ENCODE data around the gene WASHC4. TPM values are rescaled to one million over a fixed set of nuclear protein-coding genes. Genes with fewer than 3 reads are reported as not detected.
A peak's percentile ranks its signal among the peaks of the same experiment; 100 is the strongest.
"Not testable (repeated sequence)": the region's sequence is repeated elsewhere in the genome, so short reads cannot be mapped to it uniquely, and the experiment has no call there.

The WASHC4 gene
- total and polyA plus RNA-seq, 10 donors, result 25.2 to 172 (median 92.7) TPM

DNA sequence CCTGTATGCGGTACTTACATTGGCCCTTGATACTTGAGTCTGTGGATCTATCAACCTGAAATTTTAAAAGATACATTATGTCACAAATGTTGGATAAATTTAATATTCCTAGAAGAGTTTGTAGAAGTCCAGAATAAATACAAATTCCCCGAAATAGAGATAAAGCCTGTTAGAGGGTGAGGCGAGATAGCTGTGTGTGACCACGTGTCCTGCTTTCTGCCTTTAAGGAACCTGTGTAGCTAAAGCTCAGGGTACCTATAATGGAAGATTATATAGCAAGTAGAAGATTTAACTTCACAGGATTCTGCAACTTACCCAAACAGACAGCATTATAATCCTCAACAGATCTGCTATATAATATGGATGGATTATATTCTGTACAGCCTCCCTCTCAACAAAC lies 69.7 kb downstream of the WASHC4 start:
- 93 to 98% (median 95%) methylated on average over 4 of the region's 4 CpGs for WGBS, 5 donors
- intact Hi-C loops (cut with DNase I; ENCODE audit: low total_unique reads), result no loop called here
- peaks cover 0 to 84% (median 36%) of the 10 kb centered on the region in 6 donors for H3K36me3 ChIP-seq

GRCh38 chr12:105179114-105179513 lies 71.6 kb downstream of the WASHC4 start:
- 94 to 100% (median 100%) methylated on average over 1 of the region's 1 CpG for WGBS, 5 donors
- DNase-seq; H3K4me1 ChIP-seq; H3K4me3 ChIP-seq; intact Hi-C loops (cut with DNase I; ENCODE audit: low total_unique reads); H3K27me3 ChIP-seq (replicated peaks in 1 of 7); H3K27ac ChIP-seq: not testable (repeated sequence)
- Histone ChIP-seq H3K36me3 (peaks cover 0 to 82% (median 32%) of the 10 kb centered on the region in 6 donors), H3K9me3 (peaks cover 0 to 18% (median 8%) of the 10 kb centered on the region in 8 donors)

More for the DNA sequence above, 69.7 kb downstream of the WASHC4 start:
- no peak for DNase-seq
- H3K27me3 ChIP-seq (replicated peaks in 1 of 7), result no peaks in the 10 kb centered on the region
- no peak overlapping the region for H3K4me3 ChIP-seq
- H3K9me3 ChIP-seq, result peaks cover 0 to 18% (median 8%) of the 10 kb centered on the region in 8 donors
- no peak for TF ChIP-seq CTCF (IDR thresholded peaks at IDR 0.05 in 8 of 11, conservative IDR thresholded peaks at IDR 0.05 in 3 of 11)
- TF ChIP-seq POLR2AphosphoS5 (IDR thresholded peaks at IDR 0.05), result no peak
- no peak for TF ChIP-seq POLR2A (IDR thresholded peaks at IDR 0.05)
- H3K4me1 ChIP-seq, result no peaks in the 10 kb centered on the region
- no peak overlapping the region for H3K27ac ChIP-seq

- H3K27ac ChIP-seq; H3K4me1 ChIP-seq; H3K27me3 ChIP-seq (replicated peaks in 1 of 7); intact Hi-C loops (cut with DNase I; ENCODE audit: low total_unique reads); DNase-seq; H3K4me3 ChIP-seq: not testable (repeated sequence)
- Histone ChIP-seq H3K36me3 (peaks cover 4 to 82% (median 47%) of the 10 kb centered on the region in 6 donors), H3K9me3 (peaks cover 0 to 18% (median 8%) of the 10 kb centered on the region in 8 donors)
- WGBS, 5 donors, result 89 to 97% (median 95%) methylated on average over 4 of the region's 4 CpGs
Observed at GRCh38 chr12:105183406-105183805, 75.9 kb downstream of the WASHC4 start.

DNA sequence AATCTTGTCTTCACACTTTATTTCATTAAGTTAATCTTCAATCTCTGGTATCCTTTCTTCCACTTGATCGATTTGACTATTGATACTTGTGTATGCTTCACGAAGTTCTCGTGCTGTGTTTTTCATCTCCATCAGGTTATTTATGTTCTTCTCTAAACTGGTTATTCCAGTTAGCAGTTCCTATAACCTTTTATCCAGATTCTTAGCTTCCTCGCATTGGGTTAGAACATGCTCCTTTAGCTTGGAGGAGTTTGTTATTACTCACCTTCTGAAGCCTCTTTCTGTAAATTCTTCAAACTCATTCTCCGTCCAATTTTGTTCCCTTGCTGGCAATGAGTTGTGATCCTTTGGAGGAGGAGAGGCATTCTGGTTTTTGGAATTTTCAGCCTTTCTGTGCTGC lies 76.4 kb downstream of the WASHC4 start:
- H3K4me3 ChIP-seq; H3K4me1 ChIP-seq; intact Hi-C loops (cut with DNase I; ENCODE audit: low total_unique reads); H3K27me3 ChIP-seq (replicated peaks in 1 of 7); H3K27ac ChIP-seq; DNase-seq: not testable (repeated sequence)
- H3K36me3 ChIP-seq, result peaks cover 4 to 82% (median 53%) of the 10 kb centered on the region in 6 donors
- 95 to 99% (median 97%) methylated on average over 5 of the region's 5 CpGs for WGBS, 5 donors
- H3K9me3 ChIP-seq, result peaks cover 0 to 18% (median 7%) of the 10 kb centered on the region in 8 donors

- 71 to 84% (median 76%) methylated on average over 6 of the region's 6 CpGs for WGBS, 5 donors
- Histone ChIP-seq H3K36me3 (peaks cover 4 to 100% (median 84%) of the 10 kb centered on the region in 6 donors), H3K4me3 (no peak overlapping the region), H3K27ac (no peak overlapping the region), H3K9me3 (no peaks in the 10 kb centered on the region), H3K27me3 (replicated peaks in 1 of 7) (no peaks in the 10 kb centered on the region), H3K4me1 (no peaks in the 10 kb centered on the region)
- no peak for TF ChIP-seq CTCF (IDR thresholded peaks at IDR 0.05 in 8 of 11, conservative IDR thresholded peaks at IDR 0.05 in 3 of 11)
- no peak for TF ChIP-seq POLR2A (IDR thresholded peaks at IDR 0.05)
- no peak for TF ChIP-seq POLR2AphosphoS5 (IDR thresholded peaks at IDR 0.05)
- intact Hi-C loops (cut with DNase I; ENCODE audit: low total_unique reads), result no loop called here
- DNase-seq, result no peak
Observed at GRCh38 chr12:105189293-105189692, 81.8 kb downstream of the WASHC4 start.

- no peak overlapping the region for H3K27ac ChIP-seq
- H3K9me3 ChIP-seq, result no peaks in the 10 kb centered on the region
- no peaks in the 10 kb centered on the region for H3K27me3 ChIP-seq (replicated peaks in 1 of 7)
- intact Hi-C loops (cut with DNase I; ENCODE audit: low total_unique reads), result no loop called here
- no peak overlapping the region for H3K4me3 ChIP-seq
- no peak for DNase-seq
- 91 to 96% (median 96%) methylated on average over 6 of the region's 6 CpGs for WGBS, 5 donors
- no peaks in the 10 kb centered on the region for H3K4me1 ChIP-seq
- H3K36me3 ChIP-seq, result peaks cover 2 to 100% (median 85%) of the 10 kb centered on the region in 6 donors
- no peak for TF ChIP-seq POLR2A (IDR thresholded peaks at IDR 0.05)
- peak in 1 of 3 donors; percentile 32 for TF ChIP-seq POLR2AphosphoS5 (IDR thresholded peaks at IDR 0.05)
- TF ChIP-seq CTCF (IDR thresholded peaks at IDR 0.05 in 8 of 11, conservative IDR thresholded peaks at IDR 0.05 in 3 of 11), result no peak
Observed at GRCh38 chr12:105190530-105190929, 83.0 kb downstream of the WASHC4 start.

Data from spleen (tissue), 11 donors.